DMS53 treated with DMSO at 0.1 percent for 48 hours (cell line): ENCODE results near the gene KSR2.
A peak's percentile ranks its signal among the peaks of the same experiment; 100 is the strongest.
"Not testable (repeated sequence)": the region's sequence is repeated elsewhere in the genome, so short reads cannot be mapped to it uniquely, and the experiment has no call there.

Experiments used
- DNase-seq: peaks from one replicate; lab custom pipeline; 2025; ENCODE audit not compliant: unreplicated experiment; lab: John Stamatoyannopoulos, UW

The KSR2 gene

GRCh38 chr12:117860787-117861290 lies 108.0 kb downstream of the KSR2 start:
- not testable (repeated sequence) for DNase-seq

GRCh38 chr12:117860111-117860510 lies 108.7 kb downstream of the KSR2 start:
- no peak for DNase-seq

GRCh38 chr12:117857632-117858612 lies 110.9 kb downstream of the KSR2 start:
- DNase-seq = peak; percentile 50

- DNase-seq = peak; percentile 16
Observed at GRCh38 chr12:117857139-117857538, 111.7 kb downstream of the KSR2 start.

- DNase-seq = no peak
Observed at GRCh38 chr12:117855165-117855564, 113.6 kb downstream of the KSR2 start.

GRCh38 chr12:117854339-117855012 lies 114.3 kb downstream of the KSR2 start:
- peak; percentile 53 for DNase-seq

- DNase-seq = peak; percentile 94
Observed at GRCh38 chr12:117853600-117853999, 115.2 kb downstream of the KSR2 start.

GRCh38 chr12:117850048-117850447 lies 118.7 kb downstream of the KSR2 start:
- peak; percentile 47 for DNase-seq

GRCh38 chr12:117847371-117847770 lies 121.4 kb downstream of the KSR2 start:
- no peak for DNase-seq

- no peak for DNase-seq
Observed at GRCh38 chr12:117845271-117845904, 123.4 kb downstream of the KSR2 start.

- DNase-seq = no peak
Observed at GRCh38 chr12:117844114-117844830, 124.5 kb downstream of the KSR2 start.

GRCh38 chr12:117842630-117843029 lies 126.2 kb downstream of the KSR2 start:
- no peak for DNase-seq

GRCh38 chr12:117842220-117842619 lies 126.6 kb downstream of the KSR2 start:
- DNase-seq = no peak

- no peak for DNase-seq
Observed at GRCh38 chr12:117837737-117838050, 131.1 kb downstream of the KSR2 start.

- peak; percentile 72 for DNase-seq
Observed at GRCh38 chr12:117836999-117837736, 131.6 kb downstream of the KSR2 start.

GRCh38 chr12:117836476-117836875 lies 132.3 kb downstream of the KSR2 start:
- no peak for DNase-seq

- DNase-seq = no peak
Observed at GRCh38 chr12:117835156-117835555, 133.6 kb downstream of the KSR2 start.

- DNase-seq = no peak
Observed at GRCh38 chr12:117832459-117833457, 136.0 kb downstream of the KSR2 start.

- DNase-seq = no peak
Observed at GRCh38 chr12:117830471-117830870, 138.3 kb downstream of the KSR2 start.
